Lung microvascular endothelial cell (primary cell): Measurements from ENCODE around the gene IL22. TPM values are rescaled to one million over a fixed set of nuclear protein-coding genes. Genes with fewer than 3 reads are reported as not detected.

Experiments
- DNase-seq, 2 donors: peaks; one replicate each; pipeline versions ENCODE4 v3.0.0 to v3.0.0-alpha.2; 2010; ENCODE audit warnings: low read depth in 2 of 2
- total RNA-seq: library from RNA; depleted of rRNA; stranded (reverse); fragments of >200 nt; gene quantifications from 2 replicates; pipeline ENCODE4 v1.2.1, GENCODE V29; 2014

The IL22 gene
- total RNA-seq, result not detected in 2 replicates

- no peak for DNase-seq
Measured at GRCh38 chr12:68253504-68253903, at the start of gene IL22. IL22 (minus strand) TSS chr12:68253604; CDS start chr12:68253448, 156 bp downstream.

- DNase-seq, result no peak
Measured at GRCh38 chr12:68297929-68298328, 44.5 kb upstream of the IL22 start.

GRCh38 chr12:68294251-68294650 is 40.8 kb upstream of the IL22 start:
- peak in 1 of 2 donors; percentile 9 for DNase-seq

- DNase-seq, result no peak
Measured at GRCh38 chr12:68293347-68293746, 39.9 kb upstream of the IL22 start.

- no peak for DNase-seq
Measured at GRCh38 chr12:68292151-68292943, 38.9 kb upstream of the IL22 start.

- no peak for DNase-seq
Measured at GRCh38 chr12:68291396-68292036, 38.1 kb upstream of the IL22 start.

GRCh38 chr12:68290126-68290525 is 36.7 kb upstream of the IL22 start:
- no peak for DNase-seq

- peak in 1 of 2 donors; percentile 79 for DNase-seq
Measured at GRCh38 chr12:68287106-68287505, 33.7 kb upstream of the IL22 start.

- peak in 1 of 2 donors; percentile 7 for DNase-seq
Measured at GRCh38 chr12:68286396-68286795, 33.0 kb upstream of the IL22 start.

- DNase-seq, result no peak
Measured at GRCh38 chr12:68285541-68285940, 32.1 kb upstream of the IL22 start.

- DNase-seq, result no peak
Measured at GRCh38 chr12:68281322-68282077, 28.1 kb upstream of the IL22 start.

GRCh38 chr12:68280240-68280639 is 26.8 kb upstream of the IL22 start:
- DNase-seq, result no peak

GRCh38 chr12:68279227-68280054 is 26.0 kb upstream of the IL22 start:
- DNase-seq, result peak; percentile 34 to 82

- DNase-seq, result no peak
Measured at GRCh38 chr12:68276402-68276930, 23.1 kb upstream of the IL22 start.

- DNase-seq, result no peak
Measured at GRCh38 chr12:68272732-68273131, 19.3 kb upstream of the IL22 start.

- peak in 1 of 2 donors; percentile 56 for DNase-seq
Measured at GRCh38 chr12:68271346-68271745, 17.9 kb upstream of the IL22 start.

GRCh38 chr12:68270358-68270757 is 17.0 kb upstream of the IL22 start:
- DNase-seq, result no peak

GRCh38 chr12:68269779-68270178 is 16.4 kb upstream of the IL22 start:
- no peak for DNase-seq

- DNase-seq, result no peak
Measured at GRCh38 chr12:68268967-68269366, 15.6 kb upstream of the IL22 start.

GRCh38 chr12:68267892-68268396 is 14.5 kb upstream of the IL22 start:
- no peak for DNase-seq

- DNase-seq, result no peak
Measured at GRCh38 chr12:68264857-68265256, 11.5 kb upstream of the IL22 start.
